Prostate gland (tissue), 2 donors: ENCODE data around the gene RCL1. TPM values are rescaled to one million over a fixed set of nuclear protein-coding genes. Genes with fewer than 3 reads are reported as not detected.
"Not testable (repeated sequence)": the region's sequence is repeated elsewhere in the genome, so short reads cannot be mapped to it uniquely, and the experiment has no call there.

Experiments
- DNase-seq: peaks from one replicate; pipeline ENCODE4 v3.0.0-alpha.2; 2019; ENCODE audit warnings: low spot score
- H3K27ac ChIP-seq, 2 donors: fragments of 200-600 bp; sonication (generic); 2 replicates each; pipeline ENCODE4 v1.5.1; 2017 to 2019
- H3K27me3 ChIP-seq: fragments of 200-600 bp; sonication (generic); replicated peaks from 2 replicates; pipeline ENCODE4 v1.5.1; 2019; ENCODE audit not compliant: insufficient read depth
- H3K36me3 ChIP-seq, 2 donors: fragments of 200-600 bp; sonication (generic); 1 replicate in 1 of 2; 2 replicates in 1 of 2; pipeline versions ENCODE4 v1.5.1 to v1.8.1; 2017 to 2019
- H3K4me1 ChIP-seq: fragments of 200-600 bp; sonication (generic); replicated peaks from 2 replicates; pipeline ENCODE4 v1.5.1; 2019
- H3K4me3 ChIP-seq, 2 donors: fragments of 200-600 bp; sonication (generic); 2 replicates each; pipeline ENCODE4 v1.5.1; 2017 to 2019
- H3K9me3 ChIP-seq: fragments of 200-600 bp; sonication (generic); 2 replicates; pipeline ENCODE4 v1.5.1; 2017
- CTCF ChIP-seq, 4 experiments: fragments of 200-600 bp in 2 of 4; fragments of 450-650 bp in 2 of 4; sonication (generic) in 2 of 4; IDR thresholded peaks; 1 replicate in 3 of 4; 2 replicates in 1 of 4; pipeline ENCODE4 v1.5.1; 2016 to 2019; ENCODE audit warnings: antibody characterized with exemption in 4 of 4, mild to moderate bottlenecking in 2 of 4, moderate library complexity in 2 of 4
- POLR2A ChIP-seq: fragments of 450-650 bp; IDR thresholded peaks from one replicate; pipeline ENCODE4 v1.6.1; 2016; ENCODE audit warnings: antibody characterized with exemption, mild to moderate bottlenecking
- POLR2AphosphoS5 ChIP-seq: sonication (generic); formaldehyde crosslinking; IDR thresholded peaks from one replicate; pipeline ENCODE4 v1.6.1; 2017; ENCODE audit warnings: antibody characterized with exemption
- WGBS: methylation state at CpG from one replicate; pipeline ENCODE4 v1.1.5; 2018; 5-methylcytosine and 5-hydroxymethylcytosine counted together
- intact Hi-C: fragments of 100-400 bp; cut with DNase I; formaldehyde crosslinking; loops from one replicate; pipeline ENCODE4 v1.14.2; 2022
- total RNA-seq, 2 donors: library from RNA; depleted of rRNA; stranded (reverse); fragments of >200 nt; gene quantifications; one replicate each; pipeline ENCODE4 v1.1.0, GENCODE V29; 2016

Gene RCL1
- total RNA-seq, 2 donors from 2014 or later: 18.9 to 29.3 TPM

GRCh38 chr9:4788703-4789102 lies 4.0 kb upstream of the RCL1 start:
- Histone ChIP-seq H3K4me1 (no peaks in the 10 kb centered on the region), H3K36me3 (no peaks in the 10 kb centered on the region), H3K27me3 (no peaks in the 10 kb centered on the region), H3K4me3 (no peak overlapping the region), H3K9me3 (no peaks in the 10 kb centered on the region), H3K27ac (no peak overlapping the region)
- TF ChIP-seq POLR2AphosphoS5 (no peak), POLR2A (no peak), CTCF (IDR thresholded peaks at IDR 0.05) (no peak)
- intact Hi-C loops: no loop called here
- WGBS: 84% methylated on average over 6 of the region's 6 CpGs
- DNase-seq: no peak

GRCh38 chr9:4792054-4792571 lies 631 bp upstream of the RCL1 start:
- no peaks in the 10 kb centered on the region for H3K36me3 ChIP-seq
- TF ChIP-seq POLR2A (no peak), POLR2AphosphoS5 (no peak), CTCF (IDR thresholded peaks at IDR 0.05) (no peak)
- peak overlapping the region; percentile 67 to 91 for H3K4me3 ChIP-seq
- no peaks in the 10 kb centered on the region for H3K9me3 ChIP-seq
- no peaks in the 10 kb centered on the region for H3K27me3 ChIP-seq
- 3% methylated on average over 23 of the region's 23 CpGs for WGBS
- intact Hi-C loops: loop anchor here (2.0 to 10.0 kb wide), 2 partner anchors 63 to 197 kb away; no protein-coding TSS in a partner anchor
- no peaks in the 10 kb centered on the region for H3K4me1 ChIP-seq
- no peak for DNase-seq
- peak overlapping the region in 1 of 2 donors; percentile 24 for H3K27ac ChIP-seq

GRCh38 chr9:4793459-4794395 lies 983 bp downstream of the RCL1 start:
- no peaks in the 10 kb centered on the region for H3K4me1 ChIP-seq

GRCh38 chr9:4794691-4795090 lies 1.9 kb downstream of the RCL1 start:
- intact Hi-C loops: loop anchor here (10.0 kb wide), 1 partner anchor 60 kb away; no protein-coding TSS in a partner anchor
- no peaks in the 10 kb centered on the region for H3K4me1 ChIP-seq
- H3K36me3 ChIP-seq: no peaks in the 10 kb centered on the region
- 34% methylated on average over 4 of the region's 4 CpGs for WGBS
- no peak for TF ChIP-seq POLR2AphosphoS5
- TF ChIP-seq CTCF (IDR thresholded peaks at IDR 0.05): no peak
- TF ChIP-seq POLR2A: no peak
- H3K27ac ChIP-seq: no peak overlapping the region
- DNase-seq: peak; percentile 29
- H3K27me3 ChIP-seq: no peaks in the 10 kb centered on the region
- no peak overlapping the region for H3K4me3 ChIP-seq
- H3K9me3 ChIP-seq: no peaks in the 10 kb centered on the region

More at GRCh38 chr9:4793459-4794395, 983 bp downstream of the RCL1 start:
- Histone ChIP-seq H3K9me3 (no peaks in the 10 kb centered on the region), H3K36me3 (no peaks in the 10 kb centered on the region), H3K4me3 (peak overlapping the region; percentile 67 to 91), H3K27ac (peak overlapping the region; percentile 42 to 72), H3K27me3 (no peaks in the 10 kb centered on the region)
- intact Hi-C loops: loop anchor here (2.0 to 10.0 kb wide), 2 partner anchors 61 to 195 kb away; no protein-coding TSS in a partner anchor
- no peak for DNase-seq
- TF ChIP-seq POLR2AphosphoS5 (no peak), CTCF (IDR thresholded peaks at IDR 0.05) (no peak), POLR2A (no peak)
- 19% methylated on average over 23 of the region's 23 CpGs for WGBS

- H3K36me3 ChIP-seq, H3K4me3 ChIP-seq, DNase-seq, H3K4me1 ChIP-seq, H3K27me3 ChIP-seq, H3K27ac ChIP-seq, H3K9me3 ChIP-seq: not testable (repeated sequence)
- WGBS: 89% methylated on average over 10 of the region's 10 CpGs
- intact Hi-C loops: loop anchor here (10.0 kb wide), 1 partner anchor 60 kb away; no protein-coding TSS in a partner anchor
These were observed 2.4 kb downstream of the RCL1 start for GRCh38 chr9:4795108-4795507.
